HCEC 1CT (cell line): Measurements from ENCODE around the gene BEND6.
A peak's percentile ranks its signal among the peaks of the same experiment; 100 is the strongest.

Source experiments
- DNase-seq: peaks from one replicate; pipeline ENCODE4 v3.0.0-alpha.2; 2017

Gene BEND6

DNA sequence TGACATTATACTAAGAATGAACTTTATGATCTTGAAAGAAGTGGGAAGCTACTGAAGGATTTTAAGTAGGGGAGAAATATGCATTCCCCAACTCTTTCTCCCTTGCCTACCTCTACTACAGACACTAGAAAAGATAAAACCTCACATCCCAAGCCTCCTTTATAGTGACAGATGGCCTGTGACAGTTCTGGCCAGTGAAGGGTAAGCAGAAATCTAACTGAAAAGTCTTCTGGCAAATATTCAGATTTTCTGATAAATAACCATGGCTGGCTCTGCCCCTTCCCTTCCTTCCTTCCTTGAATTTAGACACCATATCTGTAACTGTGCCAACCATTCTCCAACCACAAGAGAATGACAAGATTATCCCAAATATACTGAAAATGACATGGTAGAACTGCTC lies 10.2 kb upstream of the BEND6 start:
- no peak for DNase-seq

GRCh38 chr6:56946368-56946767 lies 8.5 kb upstream of the BEND6 start:
- peak; percentile 48 for DNase-seq

DNA sequence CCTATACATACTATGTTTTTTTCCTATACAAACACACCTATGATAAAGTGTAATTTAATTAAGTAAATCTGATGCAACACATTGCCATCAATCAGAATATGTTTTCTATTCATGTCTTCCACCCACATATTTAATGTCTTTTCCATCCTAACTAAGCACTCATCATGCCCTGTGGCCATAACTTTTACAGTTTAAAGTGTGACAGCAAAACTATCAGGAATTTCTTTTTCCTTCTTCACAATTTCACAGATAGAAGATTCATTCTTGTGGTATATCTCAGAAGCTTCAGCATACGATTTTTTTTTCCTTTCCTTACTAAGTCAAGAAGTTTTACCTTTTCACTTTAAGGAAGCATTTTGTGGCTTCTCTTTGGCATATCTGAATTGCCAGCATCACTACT lies 7.0 kb upstream of the BEND6 start:
- DNase-seq = no peak

DNA sequence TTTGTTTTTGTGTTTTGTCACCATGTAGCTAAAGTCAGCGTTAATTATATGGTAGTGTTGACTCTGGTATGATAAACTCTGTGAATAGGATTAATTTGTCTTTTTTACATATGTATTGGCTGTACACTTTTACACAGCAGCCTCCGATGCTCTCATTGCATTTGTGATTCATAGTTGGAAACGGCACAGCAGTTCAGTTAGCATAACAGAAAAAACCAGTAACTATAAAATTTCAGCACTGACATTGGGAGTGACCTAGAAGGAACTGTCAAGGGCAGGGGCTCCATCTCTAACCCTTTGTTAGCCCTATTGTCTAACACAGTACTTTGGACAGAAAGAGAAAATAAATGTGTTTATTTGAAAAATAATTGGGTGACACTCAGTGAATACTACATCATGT lies 5.6 kb upstream of the BEND6 start:
- no peak for DNase-seq

DNA sequence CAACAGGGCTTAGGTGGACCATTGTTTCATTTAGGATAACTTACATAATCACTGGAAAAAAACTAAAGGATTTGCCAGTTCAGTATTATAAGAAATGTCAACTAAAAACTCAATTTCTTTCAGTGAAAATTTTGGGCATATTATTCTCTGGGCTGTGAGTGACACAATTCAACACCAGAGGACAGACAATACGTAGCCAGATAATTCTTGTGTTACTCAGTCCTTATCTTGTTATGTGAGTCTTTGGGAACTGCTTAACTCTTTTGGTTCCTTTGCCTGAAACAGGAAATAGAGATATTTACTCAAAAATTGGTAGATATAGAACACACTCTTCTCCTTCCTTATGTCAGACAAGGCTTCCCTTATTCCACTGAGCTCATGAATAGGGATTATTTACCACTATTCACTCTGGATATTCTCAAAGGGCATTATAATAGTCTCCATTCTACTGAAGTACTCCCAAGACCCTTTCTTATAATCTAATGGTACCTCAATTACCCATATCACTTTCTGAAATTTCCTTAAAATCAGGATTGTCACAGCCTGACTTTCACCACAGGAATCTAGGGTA lies 4.9 kb upstream of the BEND6 start:
- no peak for DNase-seq

GRCh38 chr6:56951049-56951831 lies 3.7 kb upstream of the BEND6 start:
- no peak for DNase-seq

GRCh38 chr6:56953597-56954402 lies 1.1 kb upstream of the BEND6 start:
- peak; percentile 53 for DNase-seq

DNA sequence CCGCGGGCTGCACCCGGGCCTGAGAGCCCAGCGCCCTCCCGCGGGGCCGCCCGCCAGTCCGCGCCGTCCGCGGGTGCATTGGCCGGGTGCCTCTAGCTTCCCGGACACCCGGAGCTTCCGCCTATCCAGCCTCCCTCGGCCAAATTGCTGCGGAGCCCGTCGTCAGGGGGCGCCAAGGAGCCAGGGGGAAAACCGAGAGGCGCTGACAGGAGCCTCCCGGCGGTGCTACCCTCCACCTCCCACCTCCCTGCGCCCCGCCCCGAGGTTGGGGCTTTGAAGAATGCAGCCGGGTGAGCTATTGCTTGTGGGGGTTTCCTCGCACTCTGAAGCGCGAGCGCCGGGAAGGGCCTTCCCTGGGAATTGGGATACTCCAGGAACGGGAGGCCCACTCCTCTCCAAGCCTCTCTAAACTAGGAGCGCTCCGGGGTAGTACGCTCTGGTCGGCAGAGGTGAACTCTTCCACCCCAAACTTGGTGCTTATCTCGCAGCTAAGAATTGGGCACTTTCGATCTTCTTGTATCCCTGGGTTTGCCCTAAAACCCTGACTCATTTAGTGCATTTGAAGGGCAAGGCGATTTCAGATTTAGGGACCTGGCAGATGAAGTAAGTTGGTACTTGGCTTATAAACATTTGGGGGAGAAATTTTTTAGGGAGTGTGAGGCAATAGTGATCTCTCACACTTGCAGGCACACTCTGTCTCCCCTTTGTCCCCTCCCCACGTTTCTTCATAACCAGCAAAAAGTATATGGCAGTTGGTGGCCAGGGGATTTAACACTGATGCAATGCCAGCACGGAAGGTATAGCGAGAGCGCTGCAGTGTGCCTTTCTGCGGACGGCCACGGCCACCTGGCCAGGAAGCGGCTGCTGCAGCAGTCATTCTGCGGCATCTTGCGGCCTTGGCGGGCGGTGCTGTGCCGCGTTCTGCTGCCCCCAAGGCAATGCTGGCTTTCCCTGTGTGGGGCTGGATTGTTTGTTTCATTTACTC lies 556 bp downstream of the BEND6 start:
- peak; percentile 92 for DNase-seq

- DNase-seq = no peak
These were observed 1.6 kb downstream of the BEND6 start for GRCh38 chr6:56956491-56956890.

GRCh38 chr6:56957856-56958255 lies 2.9 kb downstream of the BEND6 start:
- DNase-seq = no peak

- DNase-seq = peak; percentile 59
These were observed 3.6 kb downstream of the BEND6 start for GRCh38 chr6:56958481-56958880.

- peak; percentile 51 for DNase-seq
These were observed 4.2 kb downstream of the BEND6 start for GRCh38 chr6:56959094-56959493.

GRCh38 chr6:56959938-56960337 lies 5.0 kb downstream of the BEND6 start:
- DNase-seq = peak; percentile 82

GRCh38 chr6:56961151-56961550 lies 6.2 kb downstream of the BEND6 start:
- DNase-seq = no peak

DNA sequence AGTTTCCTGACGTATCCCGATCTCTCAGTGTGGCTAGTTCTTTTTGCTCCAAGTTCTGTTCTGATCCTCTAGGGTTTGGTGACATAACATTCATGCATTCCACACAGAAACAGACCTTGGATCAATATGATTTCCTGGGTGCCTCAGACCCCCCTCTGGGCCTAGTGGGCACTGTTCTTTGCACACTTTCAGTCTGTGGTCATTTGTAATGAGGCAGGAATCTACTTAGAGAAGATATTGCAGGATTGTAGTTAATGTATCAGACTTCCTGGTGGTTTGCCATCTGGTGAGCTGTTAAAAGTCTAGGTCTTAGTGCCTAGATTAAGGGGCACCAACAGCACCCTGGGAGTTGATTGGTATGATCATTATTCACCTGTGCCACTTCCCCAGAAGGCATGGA lies 7.5 kb downstream of the BEND6 start:
- peak; percentile 50 for DNase-seq

GRCh38 chr6:56963043-56963442 lies 8.1 kb downstream of the BEND6 start:
- no peak for DNase-seq

- DNase-seq = no peak
These were observed 8.9 kb downstream of the BEND6 start for GRCh38 chr6:56963793-56964192.

DNA sequence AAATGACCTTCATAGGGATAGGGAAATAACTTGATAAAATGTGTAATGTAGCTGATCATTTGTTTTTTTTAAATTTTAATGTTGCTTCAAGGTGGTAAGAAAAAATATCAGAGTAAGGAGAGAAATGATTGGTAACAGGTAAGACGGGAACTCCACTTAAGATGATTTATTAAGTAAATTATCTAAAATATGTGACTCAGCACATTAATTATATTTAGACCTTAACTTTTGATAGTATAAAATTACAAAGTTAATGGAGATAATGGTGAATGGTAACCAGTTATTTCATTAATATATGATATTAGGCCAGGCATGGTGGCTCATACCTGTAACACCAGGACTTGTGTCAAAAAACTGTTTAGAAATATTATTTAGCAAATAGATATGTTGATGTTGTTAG lies 10.2 kb downstream of the BEND6 start:
- DNase-seq = no peak

DNA sequence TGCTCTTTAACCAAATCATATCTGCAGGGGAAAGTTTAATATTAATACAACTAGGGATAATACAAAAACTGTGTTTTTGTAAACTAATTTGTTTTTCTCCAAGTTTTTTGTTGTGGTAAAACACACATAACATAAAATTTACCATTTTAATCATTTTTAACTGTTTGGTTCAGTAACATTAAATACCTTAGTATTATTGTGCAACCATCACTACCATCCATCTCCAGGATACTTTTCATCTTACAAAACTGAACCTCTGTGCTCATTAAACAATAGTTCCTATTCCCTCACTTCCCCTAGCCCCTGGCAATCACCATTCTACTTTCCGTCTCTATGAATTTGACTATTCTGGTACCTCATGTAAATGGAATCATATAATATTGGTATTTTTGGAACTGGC lies 15.9 kb downstream of the BEND6 start:
- DNase-seq = no peak

- no peak for DNase-seq
These were observed 22.3 kb downstream of the BEND6 start for GRCh38 chr6:56977192-56977591.

GRCh38 chr6:56978530-56978929 lies 23.6 kb downstream of the BEND6 start:
- no peak for DNase-seq

GRCh38 chr6:56984361-56984760 lies 29.5 kb downstream of the BEND6 start:
- DNase-seq = peak; percentile 19

DNA sequence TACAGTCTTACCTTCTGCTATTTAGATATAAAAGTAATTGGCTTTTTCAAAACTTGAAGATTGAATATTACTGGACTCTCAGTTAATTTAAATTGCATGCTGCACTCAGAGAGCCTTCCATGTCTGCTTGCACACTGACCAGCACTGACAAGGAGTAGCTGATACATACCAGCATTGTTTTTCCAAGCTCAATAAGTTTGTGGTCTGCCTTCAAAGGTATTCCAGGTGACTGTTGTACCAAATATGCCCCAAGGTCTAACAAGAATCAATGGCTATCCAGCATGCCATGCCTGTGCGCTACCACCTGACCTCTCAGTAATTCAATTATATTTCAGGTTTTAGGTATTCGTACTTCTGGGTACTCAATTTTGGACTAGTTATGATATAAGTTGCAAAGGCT lies 30.0 kb downstream of the BEND6 start:
- DNase-seq = no peak
